Peyer's patch (tissue), 4 donors: Measurements from ENCODE around the gene PHACTR1.

Experiments
- POLR2A ChIP-seq, 2 donors: fragments of 450-650 bp; IDR thresholded peaks; one replicate each; pipeline ENCODE4 v1.5.1; 2017; ENCODE audit warnings: antibody characterized with exemption in 2 of 2, mild to moderate bottlenecking in 2 of 2, moderate library complexity in 2 of 2
- TF ChIP-seq, protein P1 (sequence below), 6 experiments: fragments of 450-650 bp in 4 of 6; fragments of 200-600 bp in 2 of 6; sonication (generic) in 1 of 6; IDR thresholded peaks; one replicate each; pipeline ENCODE4 v1.5.1; 2017 to 2019; ENCODE audit warnings: antibody characterized with exemption in 6 of 6, mild to moderate bottlenecking in 3 of 6, moderate library complexity in 1 of 6

DNA sequence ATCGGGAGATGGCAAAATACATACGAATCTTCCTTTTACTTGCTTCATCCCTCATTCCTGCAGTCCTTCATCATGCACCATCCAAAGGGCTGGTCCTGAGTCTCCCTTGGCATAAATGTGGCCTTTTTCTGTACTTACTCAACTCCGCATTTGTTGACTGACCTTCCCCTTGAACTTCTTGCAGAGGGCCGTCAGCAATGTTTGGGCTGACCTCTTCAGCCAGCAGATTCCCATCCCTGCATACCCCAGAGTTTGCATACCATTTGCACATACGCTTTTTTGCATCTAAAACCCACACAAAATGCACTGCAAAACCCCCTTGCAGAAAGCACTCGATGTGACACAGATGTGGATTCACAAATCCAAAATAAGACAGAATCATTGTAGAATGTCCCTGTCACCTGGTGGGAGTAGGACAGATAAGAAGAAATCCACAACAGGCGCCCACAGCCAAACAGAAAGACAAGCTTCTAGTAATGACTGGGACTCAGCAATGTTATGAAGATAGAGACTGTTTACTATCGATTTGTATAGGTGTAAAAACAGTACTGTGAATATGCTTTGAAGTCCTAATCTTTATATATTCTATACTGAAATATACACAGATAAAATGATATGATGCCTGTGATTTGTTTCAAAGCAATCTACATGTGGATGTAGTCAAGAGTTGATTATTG lies 566.0 kb downstream of the PHACTR1 start:
- TF ChIP-seq, protein P1, sequence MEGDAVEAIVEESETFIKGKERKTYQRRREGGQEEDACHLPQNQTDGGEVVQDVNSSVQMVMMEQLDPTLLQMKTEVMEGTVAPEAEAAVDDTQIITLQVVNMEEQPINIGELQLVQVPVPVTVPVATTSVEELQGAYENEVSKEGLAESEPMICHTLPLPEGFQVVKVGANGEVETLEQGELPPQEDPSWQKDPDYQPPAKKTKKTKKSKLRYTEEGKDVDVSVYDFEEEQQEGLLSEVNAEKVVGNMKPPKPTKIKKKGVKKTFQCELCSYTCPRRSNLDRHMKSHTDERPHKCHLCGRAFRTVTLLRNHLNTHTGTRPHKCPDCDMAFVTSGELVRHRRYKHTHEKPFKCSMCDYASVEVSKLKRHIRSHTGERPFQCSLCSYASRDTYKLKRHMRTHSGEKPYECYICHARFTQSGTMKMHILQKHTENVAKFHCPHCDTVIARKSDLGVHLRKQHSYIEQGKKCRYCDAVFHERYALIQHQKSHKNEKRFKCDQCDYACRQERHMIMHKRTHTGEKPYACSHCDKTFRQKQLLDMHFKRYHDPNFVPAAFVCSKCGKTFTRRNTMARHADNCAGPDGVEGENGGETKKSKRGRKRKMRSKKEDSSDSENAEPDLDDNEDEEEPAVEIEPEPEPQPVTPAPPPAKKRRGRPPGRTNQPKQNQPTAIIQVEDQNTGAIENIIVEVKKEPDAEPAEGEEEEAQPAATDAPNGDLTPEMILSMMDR (IDR thresholded peaks at IDR 0.05) = no peak
- TF ChIP-seq POLR2A (IDR thresholded peaks at IDR 0.05) = no peak
